Adipocyte (in vitro differentiated cells): ENCODE measurements around the gene GSTK1.

Experiments
- DNase-seq: peaks from one replicate; pipeline ENCODE4 v3.0.0-alpha.2; 2015; ENCODE audit warnings: low read depth
- H3K27me3 ChIP-seq: replicated peaks from 2 replicates; pipeline ENCODE4 v1.7.0; 2013; ENCODE audit warnings: mild to moderate bottlenecking, low read length, moderate library complexity; ENCODE audit not compliant: control insufficient read depth, insufficient read depth
- H3K36me3 ChIP-seq: 2 replicates; pipeline ENCODE4 v1.7.0; 2013; ENCODE audit warnings: low read length, mild to moderate bottlenecking, moderate library complexity; ENCODE audit not compliant: control insufficient read depth, insufficient read depth, severe bottlenecking
- H3K4me1 ChIP-seq: 2 replicates; pipeline ENCODE4 v1.7.0; 2013; ENCODE audit warnings: mild to moderate bottlenecking, low read length, moderate library complexity; ENCODE audit not compliant: control insufficient read depth, insufficient read depth
- H3K4me3 ChIP-seq: 2 replicates; pipeline ENCODE4 v1.7.0; 2013; ENCODE audit warnings: mild to moderate bottlenecking, low read length, moderate library complexity
- H3K9ac ChIP-seq: 2 replicates; pipeline ENCODE4 v1.7.0; 2013; ENCODE audit warnings: mild to moderate bottlenecking, low read length, moderate library complexity
- H3K9me3 ChIP-seq: 2 replicates; pipeline ENCODE4 v1.7.0; 2013; ENCODE audit warnings: mild to moderate bottlenecking, low read length, moderate library complexity; ENCODE audit not compliant: control insufficient read depth

GSTK1 gene

GRCh38 chr7:143303733-143304132 is 40.5 kb downstream of the GSTK1 start:
- DNase-seq: no peak
- H3K36me3 ChIP-seq: peaks cover 77% of the 10 kb centered on the region
- no peaks in the 10 kb centered on the region for H3K27me3 ChIP-seq
- H3K9me3 ChIP-seq: no peaks in the 10 kb centered on the region
- H3K4me3 ChIP-seq: no peak overlapping the region
- no peak overlapping the region for H3K9ac ChIP-seq
- peaks cover 10% of the 10 kb centered on the region for H3K4me1 ChIP-seq

DNA sequence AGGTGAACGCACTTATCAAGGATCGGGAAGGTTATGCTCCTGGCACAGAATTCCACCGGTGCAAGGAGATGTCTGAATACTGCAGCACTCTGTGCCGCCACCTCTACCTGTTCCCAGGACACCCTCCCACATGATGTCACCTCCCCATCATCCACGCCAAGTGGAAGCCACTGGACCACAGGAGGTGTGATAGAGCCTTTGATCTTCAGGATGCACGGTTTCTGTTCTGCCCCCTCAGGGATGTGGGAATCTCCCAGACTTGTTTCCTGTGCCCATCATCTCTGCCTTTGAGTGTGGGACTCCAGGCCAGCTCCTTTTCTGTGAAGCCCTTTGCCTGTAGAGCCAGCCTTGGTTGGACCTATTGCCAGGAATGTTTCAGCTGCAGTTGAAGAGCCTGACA is 41.7 kb downstream of the GSTK1 start:
- Histone ChIP-seq H3K9ac (no peak overlapping the region), H3K9me3 (no peaks in the 10 kb centered on the region), H3K4me1 (no peaks in the 10 kb centered on the region), H3K4me3 (no peak overlapping the region), H3K36me3 (peaks cover 73% of the 10 kb centered on the region), H3K27me3 (no peaks in the 10 kb centered on the region)
- DNase-seq: no peak

- H3K27me3 ChIP-seq: no peaks in the 10 kb centered on the region
- DNase-seq: peak; percentile 45
- no peak overlapping the region for H3K4me3 ChIP-seq
- peaks cover 67% of the 10 kb centered on the region for H3K36me3 ChIP-seq
- H3K4me1 ChIP-seq: no peaks in the 10 kb centered on the region
- H3K9ac ChIP-seq: no peak overlapping the region
- no peaks in the 10 kb centered on the region for H3K9me3 ChIP-seq
Measured at GRCh38 chr7:143305423-143306070, 42.3 kb downstream of the GSTK1 start.

GRCh38 chr7:143308632-143309031 is 45.4 kb downstream of the GSTK1 start:
- Histone ChIP-seq H3K9me3 (no peaks in the 10 kb centered on the region), H3K9ac (no peak overlapping the region), H3K4me3 (no peak overlapping the region), H3K4me1 (no peaks in the 10 kb centered on the region), H3K36me3 (peaks cover 37% of the 10 kb centered on the region), H3K27me3 (no peaks in the 10 kb centered on the region)
- DNase-seq: no peak

- no peak for DNase-seq
- Histone ChIP-seq H3K9me3 (no peaks in the 10 kb centered on the region), H3K9ac (no peak overlapping the region), H3K4me3 (no peak overlapping the region), H3K36me3 (no peaks in the 10 kb centered on the region), H3K27me3 (no peaks in the 10 kb centered on the region), H3K4me1 (peaks cover 28% of the 10 kb centered on the region)
Measured at GRCh38 chr7:143314127-143314526, 50.9 kb downstream of the GSTK1 start.

DNA sequence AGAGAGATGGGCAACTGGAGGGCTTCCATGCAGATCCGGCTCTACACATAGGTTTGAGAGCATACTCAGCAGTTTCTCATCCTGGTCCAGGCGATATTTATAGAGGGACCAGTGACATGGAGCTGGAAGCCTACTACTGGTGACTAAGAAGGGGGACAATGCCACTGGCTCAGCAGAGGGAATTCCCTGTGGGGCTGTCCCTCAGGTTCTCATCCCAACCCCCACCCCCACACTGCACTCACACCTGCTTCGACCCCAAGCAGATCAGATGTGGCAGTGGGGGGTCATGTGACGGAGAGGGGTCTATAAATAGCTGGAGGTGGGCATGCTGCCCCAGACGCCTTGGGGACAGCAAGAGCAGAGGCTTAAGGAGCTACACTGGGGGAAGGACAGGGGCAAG is 52.5 kb downstream of the GSTK1 start, which contains the start of gene CLCN1:
TSS of gene CLCN1 (plus strand) at position 336 of the 400 bp plus-strand sequence. CDS start 102 bp downstream, outside the sequence.
- no peaks in the 10 kb centered on the region for H3K36me3 ChIP-seq
- no peak within 1 kb of the TSS for H3K9ac ChIP-seq
- no peaks in the 10 kb centered on the region for H3K27me3 ChIP-seq
- H3K4me3 ChIP-seq: no peak within 1 kb of the TSS
- DNase-seq: no peak
- peaks cover 35% of the 10 kb centered on the region for H3K4me1 ChIP-seq
- no peaks in the 10 kb centered on the region for H3K9me3 ChIP-seq

GRCh38 chr7:143316492-143316891 is 53.3 kb downstream of the GSTK1 start:
- H3K9me3 ChIP-seq: no peaks in the 10 kb centered on the region
- H3K9ac ChIP-seq: no peak overlapping the region

DNA sequence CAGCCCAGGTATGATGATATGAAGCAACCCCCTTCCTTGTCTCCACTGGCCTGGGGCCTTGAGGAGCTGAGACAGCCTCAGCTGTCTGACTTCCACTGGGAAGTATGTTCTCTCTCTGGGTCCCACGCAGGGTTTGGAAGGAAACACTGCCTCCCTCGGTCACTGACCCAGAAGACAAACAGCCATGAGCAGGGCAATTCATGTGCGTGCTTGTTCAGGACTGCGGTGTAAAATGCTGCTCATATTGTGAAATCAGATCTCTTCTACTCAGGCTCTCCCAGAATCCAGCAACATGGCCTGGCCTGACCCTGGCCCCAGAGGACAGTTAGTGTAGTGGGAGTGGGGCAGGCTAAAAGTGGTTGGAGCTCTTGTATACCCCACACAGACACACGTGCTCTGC is 55.4 kb downstream of the GSTK1 start:
- DNase-seq: peak; percentile 81
- Histone ChIP-seq H3K4me1 (peaks cover 42% of the 10 kb centered on the region), H3K27me3 (no peaks in the 10 kb centered on the region), H3K36me3 (no peaks in the 10 kb centered on the region), H3K4me3 (peak overlapping the region; percentile 17), H3K9ac (peak overlapping the region; percentile 58), H3K9me3 (no peaks in the 10 kb centered on the region)

More at GRCh38 chr7:143316492-143316891, 53.3 kb downstream of the GSTK1 start:
- no peak for DNase-seq
- Histone ChIP-seq H3K4me1 (peaks cover 35% of the 10 kb centered on the region), H3K27me3 (no peaks in the 10 kb centered on the region), H3K36me3 (no peaks in the 10 kb centered on the region), H3K4me3 (no peak overlapping the region)
